ENCODE data around the gene SDS. TPM values are rescaled to one million over a fixed set of nuclear protein-coding genes. Genes with fewer than 3 reads are reported as not detected.

Gene SDS
- total RNA-seq, 2 donors from 2014 or later = not detected

GRCh38 chr12:113392988-113393579, 10.6 kb downstream of the SDS start:
- no peaks in the 10 kb centered on the region for H3K9me3 Mint-ChIP-seq
- ATAC-seq (no peak), DNase-seq (ENCODE audit: low spot score in 2 of 2) (no peak)
- H3K27ac Mint-ChIP-seq = no peak overlapping the region
- H3K36me3 Mint-ChIP-seq = peaks cover 0 to 5% of the 10 kb centered on the region in 2 donors

- Mint-ChIP-seq H3K9me3 (no peaks in the 10 kb centered on the region), H3K27ac (peak overlapping the region in 1 of 2 donors; percentile 81), H3K36me3 (peaks cover 0 to 5% of the 10 kb centered on the region in 2 donors)
- DNase-seq (ENCODE audit: low spot score in 2 of 2) (no peak), ATAC-seq (no peak)
Observed at GRCh38 chr12:113392520-113392919, 11.2 kb downstream of the SDS start.

- Mint-ChIP-seq H3K36me3 (peaks cover 0 to 5% of the 10 kb centered on the region in 2 donors), H3K27ac (peak overlapping the region in 1 of 2 donors; percentile 81), H3K9me3 (no peaks in the 10 kb centered on the region)
- no peak for ATAC-seq
- no peak for DNase-seq (ENCODE audit: low spot score in 2 of 2)
Observed at GRCh38 chr12:113391650-113392337, 11.9 kb downstream of the SDS start.

- ATAC-seq (no peak), DNase-seq (ENCODE audit: low spot score in 2 of 2) (no peak)
- Mint-ChIP-seq H3K27ac (no peak overlapping the region), H3K36me3 (peaks cover 0 to 5% of the 10 kb centered on the region in 2 donors), H3K9me3 (no peaks in the 10 kb centered on the region)
Observed at GRCh38 chr12:113391145-113391544, 12.5 kb downstream of the SDS start.

- no peak for ATAC-seq
Observed at GRCh38 chr12:113390064-113391043, 13.3 kb downstream of the SDS start.

GRCh38 chr12:113388351-113388750, 15.3 kb downstream of the SDS start:
- H3K9me3 Mint-ChIP-seq = no peaks in the 10 kb centered on the region
- peak overlapping the region in 1 of 2 donors; percentile 86 for H3K27ac Mint-ChIP-seq
- no peak for DNase-seq (ENCODE audit: low spot score in 2 of 2)
- H3K36me3 Mint-ChIP-seq = peaks cover 0 to 5% of the 10 kb centered on the region in 2 donors
- ATAC-seq = no peak

More at GRCh38 chr12:113390064-113391043, 13.3 kb downstream of the SDS start:
- no peak overlapping the region for H3K27ac Mint-ChIP-seq
- peaks cover 0 to 5% of the 10 kb centered on the region in 2 donors for H3K36me3 Mint-ChIP-seq
- no peaks in the 10 kb centered on the region for H3K9me3 Mint-ChIP-seq
- no peak for DNase-seq (ENCODE audit: low spot score in 2 of 2)

- H3K27ac Mint-ChIP-seq = no peak overlapping the region
- DNase-seq (ENCODE audit: low spot score in 2 of 2) (no peak), ATAC-seq (no peak)
- H3K36me3 Mint-ChIP-seq = peaks cover 0 to 5% of the 10 kb centered on the region in 2 donors
- no peaks in the 10 kb centered on the region for H3K9me3 Mint-ChIP-seq
Observed at GRCh38 chr12:113387631-113388030, 16.1 kb downstream of the SDS start.

- DNase-seq (ENCODE audit: low spot score in 2 of 2) = no peak
- no peaks in the 10 kb centered on the region for H3K9me3 Mint-ChIP-seq
- no peak for ATAC-seq
- H3K36me3 Mint-ChIP-seq = peaks cover 0 to 5% of the 10 kb centered on the region in 2 donors
- H3K27ac Mint-ChIP-seq = no peak overlapping the region
Observed at GRCh38 chr12:113386866-113387566, 16.7 kb downstream of the SDS start.

- ATAC-seq = peak in 1 of 2 donors; percentile 43
- Mint-ChIP-seq H3K36me3 (peaks cover 0 to 5% of the 10 kb centered on the region in 2 donors), H3K27ac (peak overlapping the region in 1 of 2 donors; percentile 74), H3K9me3 (no peaks in the 10 kb centered on the region)
- no peak for DNase-seq (ENCODE audit: low spot score in 2 of 2)
Observed at GRCh38 chr12:113385282-113385882, 18.3 kb downstream of the SDS start.

GRCh38 chr12:113384778-113385177, 18.9 kb downstream of the SDS start:
- Mint-ChIP-seq H3K36me3 (peaks cover 0 to 5% of the 10 kb centered on the region in 2 donors), H3K9me3 (no peaks in the 10 kb centered on the region), H3K27ac (no peak overlapping the region)
- no peak for ATAC-seq
- DNase-seq (ENCODE audit: low spot score in 2 of 2) = no peak

GRCh38 chr12:113382206-113382605, 21.5 kb downstream of the SDS start:
- H3K27ac Mint-ChIP-seq = peak overlapping the region in 1 of 2 donors; percentile 29
- no peak for ATAC-seq
- H3K9me3 Mint-ChIP-seq = no peaks in the 10 kb centered on the region
- H3K36me3 Mint-ChIP-seq = no peaks in the 10 kb centered on the region
- no peak for DNase-seq (ENCODE audit: low spot score in 2 of 2)

- DNase-seq (ENCODE audit: low spot score in 2 of 2) = no peak
- no peak for ATAC-seq
- H3K36me3 Mint-ChIP-seq = no peaks in the 10 kb centered on the region
- no peaks in the 10 kb centered on the region for H3K9me3 Mint-ChIP-seq
- H3K27ac Mint-ChIP-seq = peak overlapping the region in 1 of 2 donors; percentile 38
Observed at GRCh38 chr12:113381220-113381619, 22.5 kb downstream of the SDS start.

- H3K27ac Mint-ChIP-seq = no peak overlapping the region
- no peaks in the 10 kb centered on the region for H3K9me3 Mint-ChIP-seq
- DNase-seq (ENCODE audit: low spot score in 2 of 2) = no peak
- H3K36me3 Mint-ChIP-seq = no peaks in the 10 kb centered on the region
- no peak for ATAC-seq
Observed at GRCh38 chr12:113378291-113378690, 25.4 kb downstream of the SDS start.

- no peak for ATAC-seq
- Mint-ChIP-seq H3K9me3 (no peaks in the 10 kb centered on the region), H3K27ac (no peak overlapping the region), H3K36me3 (no peaks in the 10 kb centered on the region)
- DNase-seq (ENCODE audit: low spot score in 2 of 2) = no peak
Observed at GRCh38 chr12:113374823-113375428, 28.8 kb downstream of the SDS start.

- H3K27ac Mint-ChIP-seq = peak overlapping the region in 1 of 2 donors; percentile 2
- DNase-seq (ENCODE audit: low spot score in 2 of 2) (no peak), ATAC-seq (no peak)
- H3K36me3 Mint-ChIP-seq = no peaks in the 10 kb centered on the region
- H3K9me3 Mint-ChIP-seq = no peaks in the 10 kb centered on the region
Observed at GRCh38 chr12:113373969-113374368, 29.7 kb downstream of the SDS start.

GRCh38 chr12:113373440-113373839, 30.2 kb downstream of the SDS start:
- ATAC-seq (no peak), DNase-seq (ENCODE audit: low spot score in 2 of 2) (no peak)
- no peak overlapping the region for H3K27ac Mint-ChIP-seq
- no peaks in the 10 kb centered on the region for H3K9me3 Mint-ChIP-seq
- no peaks in the 10 kb centered on the region for H3K36me3 Mint-ChIP-seq

Measured in activated naive CD4-positive, alpha-beta T cell treated with anti-CD3 and anti-CD28 coated beads, Interleukin-2, amount 50 U/mL, for 72 hours (primary cell).